Activated naive CD4-positive, alpha-beta T cell treated with anti-CD3 and anti-CD28 coated beads, Interleukin-2, amount 50 U/mL, for 24 hours (primary cell): ENCODE measurements around the gene PRR11.
"Not testable (repeated sequence)": the region's sequence is repeated elsewhere in the genome, so short reads cannot be mapped to it uniquely, and the experiment has no call there.

Experiments
- H3K27ac Mint-ChIP-seq: one replicate; pipeline ENCODE4 v1.8.0; 2021; ENCODE audit warnings: mild to moderate bottlenecking, mixed read lengths
- H3K27me3 Mint-ChIP-seq: one replicate; pipeline ENCODE4 v1.8.0; 2021; ENCODE audit warnings: mixed read lengths
- H3K36me3 Mint-ChIP-seq: one replicate; pipeline ENCODE4 v1.8.0; 2021; ENCODE audit warnings: mixed read lengths
- H3K4me1 Mint-ChIP-seq: one replicate; pipeline ENCODE4 v1.8.0; 2021; ENCODE audit warnings: mixed read lengths
- H3K4me3 Mint-ChIP-seq: one replicate; pipeline ENCODE4 v1.8.0; 2021; ENCODE audit warnings: mild to moderate bottlenecking, mixed read lengths
- H3K9me3 Mint-ChIP-seq: one replicate; pipeline ENCODE4 v1.8.0; 2021; ENCODE audit warnings: mixed read lengths

PRR11 gene

GRCh38 chr17:59175076-59175475 is 19.5 kb downstream of the PRR11 start:
- no peaks in the 10 kb centered on the region for H3K9me3 Mint-ChIP-seq
- H3K27ac Mint-ChIP-seq: no peak overlapping the region
- no peaks in the 10 kb centered on the region for H3K4me1 Mint-ChIP-seq
- no peak overlapping the region for H3K4me3 Mint-ChIP-seq
- no peaks in the 10 kb centered on the region for H3K27me3 Mint-ChIP-seq
- H3K36me3 Mint-ChIP-seq: no peaks in the 10 kb centered on the region

DNA sequence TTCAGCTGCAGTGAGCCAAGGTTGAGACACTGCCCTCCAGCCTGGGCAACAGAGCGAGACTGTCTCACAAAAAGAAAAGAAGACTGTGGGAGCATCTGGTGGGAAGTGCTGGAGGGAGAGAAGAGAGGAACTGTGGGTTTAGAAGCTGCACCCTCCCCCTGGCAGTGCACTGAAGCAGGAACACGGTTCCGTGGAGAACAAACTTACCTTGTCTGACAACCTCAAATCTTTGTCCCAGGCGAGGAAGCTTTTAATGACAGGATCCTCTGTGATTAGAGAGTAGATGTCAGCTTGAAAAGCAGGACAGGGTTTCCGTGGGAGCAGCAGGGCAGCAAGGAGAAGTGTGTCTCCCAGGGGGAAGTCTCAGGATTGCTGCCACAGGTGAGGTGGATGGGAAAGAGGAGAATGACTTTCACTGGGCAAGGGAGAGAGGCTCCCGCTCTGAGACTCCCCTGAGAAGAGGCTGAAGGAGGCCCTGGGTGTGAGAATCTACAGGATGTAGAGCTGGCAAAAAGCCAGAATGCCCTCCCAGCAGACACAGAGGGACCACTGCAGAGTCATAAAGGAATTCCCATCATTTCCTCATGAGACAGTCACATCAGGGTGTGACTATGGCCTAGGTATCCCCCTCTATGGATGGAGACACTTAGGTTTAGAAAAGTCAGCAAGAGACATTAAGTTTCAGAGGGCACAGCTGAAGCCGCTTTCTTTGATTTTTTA is 22.9 kb downstream of the PRR11 start:
- Mint-ChIP-seq H3K4me1 (no peaks in the 10 kb centered on the region), H3K4me3 (no peak overlapping the region), H3K27ac (no peak overlapping the region), H3K36me3 (no peaks in the 10 kb centered on the region), H3K27me3 (no peaks in the 10 kb centered on the region), H3K9me3 (no peaks in the 10 kb centered on the region)

- not testable (repeated sequence) for H3K27ac Mint-ChIP-seq, H3K9me3 Mint-ChIP-seq, H3K36me3 Mint-ChIP-seq, H3K4me1 Mint-ChIP-seq, H3K27me3 Mint-ChIP-seq, H3K4me3 Mint-ChIP-seq
Observed at GRCh38 chr17:59179601-59180000, 24.1 kb downstream of the PRR11 start.

GRCh38 chr17:59180626-59181025 is 25.1 kb downstream of the PRR11 start:
- no peaks in the 10 kb centered on the region for H3K36me3 Mint-ChIP-seq
- no peaks in the 10 kb centered on the region for H3K9me3 Mint-ChIP-seq
- no peaks in the 10 kb centered on the region for H3K4me1 Mint-ChIP-seq
- no peaks in the 10 kb centered on the region for H3K27me3 Mint-ChIP-seq
- H3K4me3 Mint-ChIP-seq: no peak overlapping the region
- no peak overlapping the region for H3K27ac Mint-ChIP-seq

GRCh38 chr17:59181481-59181880 is 25.9 kb downstream of the PRR11 start:
- no peaks in the 10 kb centered on the region for H3K36me3 Mint-ChIP-seq
- no peak overlapping the region for H3K4me3 Mint-ChIP-seq
- no peak overlapping the region for H3K27ac Mint-ChIP-seq

GRCh38 chr17:59185997-59186396 is 30.5 kb downstream of the PRR11 start:
- Mint-ChIP-seq H3K27me3 (no peaks in the 10 kb centered on the region), H3K4me1 (no peaks in the 10 kb centered on the region)

More at GRCh38 chr17:59181481-59181880, 25.9 kb downstream of the PRR11 start:
- no peaks in the 10 kb centered on the region for H3K4me1 Mint-ChIP-seq
- no peaks in the 10 kb centered on the region for H3K9me3 Mint-ChIP-seq
- H3K27me3 Mint-ChIP-seq: no peaks in the 10 kb centered on the region

GRCh38 chr17:59186850-59187249 is 31.3 kb downstream of the PRR11 start:
- H3K4me1 Mint-ChIP-seq: no peaks in the 10 kb centered on the region
- no peaks in the 10 kb centered on the region for H3K27me3 Mint-ChIP-seq
- H3K4me3 Mint-ChIP-seq: no peak overlapping the region
- H3K27ac Mint-ChIP-seq: no peak overlapping the region
- H3K36me3 Mint-ChIP-seq: no peaks in the 10 kb centered on the region
- H3K9me3 Mint-ChIP-seq: no peaks in the 10 kb centered on the region

More at GRCh38 chr17:59185997-59186396, 30.5 kb downstream of the PRR11 start:
- Mint-ChIP-seq H3K9me3 (no peaks in the 10 kb centered on the region), H3K27ac (no peak overlapping the region), H3K36me3 (no peaks in the 10 kb centered on the region), H3K4me3 (no peak overlapping the region)

- Mint-ChIP-seq H3K9me3 (no peaks in the 10 kb centered on the region), H3K27ac (no peak overlapping the region), H3K4me1 (no peaks in the 10 kb centered on the region), H3K4me3 (no peak overlapping the region), H3K36me3 (no peaks in the 10 kb centered on the region), H3K27me3 (no peaks in the 10 kb centered on the region)
Observed at GRCh38 chr17:59190806-59191205, 35.3 kb downstream of the PRR11 start.

DNA sequence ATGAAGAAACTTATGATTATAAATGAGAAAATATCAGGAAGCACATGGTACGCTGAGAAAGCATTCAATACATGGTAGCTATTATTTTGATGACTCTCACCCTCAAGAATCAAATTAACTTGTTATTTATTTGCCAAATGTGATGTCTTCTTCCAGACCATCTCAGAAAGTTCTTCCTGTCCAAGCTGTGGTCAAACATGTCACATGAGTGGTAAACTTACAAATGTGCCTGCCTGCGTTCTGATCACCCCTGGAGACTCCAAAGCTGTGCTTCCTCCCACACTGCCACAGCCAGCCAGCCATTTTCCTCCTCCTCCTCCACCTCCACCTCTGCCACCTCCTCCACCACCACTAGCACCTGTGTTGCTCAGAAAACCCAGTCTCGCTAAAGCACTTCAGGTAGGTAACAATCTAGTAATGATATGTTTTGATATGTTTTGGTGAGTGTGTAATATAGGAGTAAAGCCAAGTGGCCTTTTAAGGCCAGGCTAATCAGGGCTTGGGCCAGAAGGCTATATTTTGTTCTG is 37.9 kb downstream of the PRR11 start:
- no peaks in the 10 kb centered on the region for H3K27me3 Mint-ChIP-seq
- H3K27ac Mint-ChIP-seq: no peak overlapping the region
- no peaks in the 10 kb centered on the region for H3K9me3 Mint-ChIP-seq
- H3K4me3 Mint-ChIP-seq: no peak overlapping the region
- H3K36me3 Mint-ChIP-seq: no peaks in the 10 kb centered on the region
- no peaks in the 10 kb centered on the region for H3K4me1 Mint-ChIP-seq

DNA sequence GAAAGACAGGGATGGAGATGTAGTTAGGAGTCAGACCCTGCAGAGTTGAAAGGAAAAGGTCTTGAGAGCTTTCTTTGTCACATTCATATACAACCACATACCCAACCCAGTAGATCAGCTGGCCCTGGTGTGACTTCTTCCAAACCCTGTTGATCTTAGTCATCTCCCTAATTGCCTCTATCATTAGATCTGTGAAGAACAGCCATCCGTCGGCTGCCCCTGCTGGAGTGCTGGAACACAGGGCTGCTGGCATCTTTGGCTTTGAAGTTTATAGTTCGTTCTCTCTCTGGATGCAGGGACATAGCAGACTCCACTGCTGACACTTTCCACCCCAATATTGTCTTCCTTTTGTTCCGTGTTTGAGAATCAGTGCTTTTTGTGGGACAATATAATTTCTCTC is 43.9 kb downstream of the PRR11 start:
- Mint-ChIP-seq H3K27me3 (no peaks in the 10 kb centered on the region), H3K4me1 (no peaks in the 10 kb centered on the region), H3K9me3 (no peaks in the 10 kb centered on the region), H3K27ac (no peak overlapping the region), H3K36me3 (no peaks in the 10 kb centered on the region), H3K4me3 (no peak overlapping the region)

DNA sequence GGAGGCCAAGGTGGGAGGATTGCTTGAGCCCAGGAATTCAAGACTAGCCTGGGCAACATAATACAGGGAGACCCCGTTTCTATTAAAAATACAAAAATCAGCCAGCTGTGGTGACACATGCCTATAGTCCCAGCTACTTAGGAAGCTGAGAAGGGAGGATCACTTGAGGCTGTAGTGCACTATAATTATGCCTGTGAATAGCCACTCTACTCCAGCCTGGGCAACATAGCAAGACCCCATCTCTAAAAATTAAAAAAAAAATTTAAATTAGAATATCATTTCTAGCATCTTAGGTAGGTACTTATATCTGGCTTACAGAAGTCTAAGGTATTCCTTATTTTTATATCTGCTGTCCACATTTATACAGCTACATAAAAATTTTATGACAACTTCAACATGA is 46.8 kb downstream of the PRR11 start:
- H3K4me3 Mint-ChIP-seq: no peak overlapping the region
- no peaks in the 10 kb centered on the region for H3K4me1 Mint-ChIP-seq
- H3K27me3 Mint-ChIP-seq: no peaks in the 10 kb centered on the region
- no peak overlapping the region for H3K27ac Mint-ChIP-seq
- no peaks in the 10 kb centered on the region for H3K36me3 Mint-ChIP-seq
- H3K9me3 Mint-ChIP-seq: no peaks in the 10 kb centered on the region

DNA sequence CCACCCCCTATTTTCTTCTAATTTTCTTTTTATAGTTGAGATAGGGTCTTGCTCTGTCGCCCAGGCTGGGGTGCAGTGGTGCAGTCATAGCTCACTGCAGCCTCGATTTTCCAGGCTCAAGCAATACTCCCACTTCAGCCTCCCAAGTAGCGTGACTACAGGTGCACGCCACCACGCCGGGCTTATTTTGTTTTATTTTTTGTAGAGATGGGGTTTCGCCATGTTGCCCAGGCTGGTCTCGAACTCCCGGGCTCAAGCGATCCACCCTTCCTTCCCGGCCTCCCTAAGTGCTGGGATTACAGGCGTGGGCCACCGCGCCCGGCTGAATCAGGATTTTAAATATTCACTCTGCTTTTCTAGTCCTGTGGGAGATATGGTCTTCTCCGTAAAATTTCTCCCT is 63.8 kb downstream of the PRR11 start:
- Mint-ChIP-seq H3K9me3 (no peaks in the 10 kb centered on the region), H3K36me3 (peaks cover 4% of the 10 kb centered on the region), H3K4me3 (no peak overlapping the region), H3K27me3 (no peaks in the 10 kb centered on the region), H3K27ac (no peak overlapping the region), H3K4me1 (peaks cover 15% of the 10 kb centered on the region)

- H3K4me3 Mint-ChIP-seq: peak overlapping the region; percentile 100
- peaks cover 4% of the 10 kb centered on the region for H3K36me3 Mint-ChIP-seq
- H3K27ac Mint-ChIP-seq: peak overlapping the region; percentile 65
- H3K9me3 Mint-ChIP-seq: no peaks in the 10 kb centered on the region
- H3K27me3 Mint-ChIP-seq: no peaks in the 10 kb centered on the region
- peaks cover 15% of the 10 kb centered on the region for H3K4me1 Mint-ChIP-seq
Observed at GRCh38 chr17:59219992-59220327, 64.4 kb downstream of the PRR11 start.

DNA sequence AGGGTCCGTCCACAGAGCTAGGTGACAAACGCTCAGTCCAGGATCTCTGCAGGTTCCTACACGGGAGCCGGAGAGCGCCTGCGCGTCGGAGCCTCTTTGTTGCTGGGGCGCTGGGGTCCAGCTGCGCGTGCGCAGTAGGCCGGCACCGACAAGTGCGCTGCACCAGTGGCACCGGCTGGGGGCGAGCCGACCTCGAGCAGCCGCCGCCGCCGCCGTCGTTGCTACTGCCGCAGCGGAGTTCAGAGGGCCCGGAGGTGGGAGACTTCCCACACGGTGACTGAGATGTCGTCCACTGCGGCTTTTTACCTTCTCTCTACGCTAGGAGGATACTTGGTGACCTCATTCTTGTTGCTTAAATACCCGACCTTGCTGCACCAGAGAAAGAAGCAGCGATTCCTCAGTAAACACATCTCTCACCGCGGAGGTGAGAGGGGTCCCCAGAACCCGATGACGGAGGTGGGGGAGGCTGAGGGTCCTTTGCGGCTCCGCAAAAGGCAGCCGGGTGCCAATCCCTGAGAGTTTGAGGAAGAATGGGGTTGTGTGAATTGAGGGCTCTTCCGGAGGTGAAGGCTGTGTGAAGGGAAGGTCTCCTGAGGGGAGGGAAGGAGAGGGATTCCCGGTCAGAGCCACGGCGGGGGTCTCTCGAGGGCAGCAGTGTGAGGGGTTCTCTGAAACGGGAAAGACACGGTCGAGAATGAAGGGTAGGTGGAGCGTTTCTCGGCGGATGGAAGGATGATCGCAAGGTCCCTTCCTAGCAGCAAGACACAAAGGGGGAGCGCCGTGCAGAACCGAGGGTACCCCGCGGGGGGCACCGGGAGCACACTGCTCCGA is 65.0 kb downstream of the PRR11 start, which contains the start of gene GDPD1:
GDPD1 (plus strand) TSS at position 184 of the 831 bp plus-strand sequence; CDS start at position 283, 99 bp downstream.
- Mint-ChIP-seq H3K27ac (peak within 1 kb of the TSS; percentile 95), H3K27me3 (no peaks in the 10 kb centered on the region), H3K4me3 (peak within 1 kb of the TSS; percentile 100), H3K4me1 (peaks cover 15% of the 10 kb centered on the region), H3K36me3 (peaks cover 4% of the 10 kb centered on the region), H3K9me3 (no peaks in the 10 kb centered on the region)

- Mint-ChIP-seq H3K4me1 (peaks cover 15% of the 10 kb centered on the region), H3K9me3 (no peaks in the 10 kb centered on the region), H3K27me3 (no peaks in the 10 kb centered on the region), H3K4me3 (peak overlapping the region; percentile 100), H3K36me3 (peaks cover 4% of the 10 kb centered on the region), H3K27ac (peak overlapping the region; percentile 95)
Observed at GRCh38 chr17:59221159-59221847, 65.8 kb downstream of the PRR11 start.

- H3K27me3 Mint-ChIP-seq: no peaks in the 10 kb centered on the region
- H3K27ac Mint-ChIP-seq: no peak overlapping the region
- peaks cover 4% of the 10 kb centered on the region for H3K36me3 Mint-ChIP-seq
- no peaks in the 10 kb centered on the region for H3K9me3 Mint-ChIP-seq
- no peak overlapping the region for H3K4me3 Mint-ChIP-seq
- peaks cover 15% of the 10 kb centered on the region for H3K4me1 Mint-ChIP-seq
Observed at GRCh38 chr17:59223813-59224212, 68.3 kb downstream of the PRR11 start.
